ENCODE data around the gene FAM193A.

GRCh38 chr4:2617955-2618354, 81.5 kb downstream of the FAM193A start:
- TF ChIP-seq CTCF (conservative IDR thresholded peaks at IDR 0.05; ENCODE audit: low read depth, low read length): no peak
- TF ChIP-seq EZH2 (IDR thresholded peaks at IDR 0.05; ENCODE audit: borderline replicate concordance, low read depth, low read length, poor library complexity, severe bottlenecking): no peak
